HepG2 (cell line): ENCODE measurements around the gene EFCAB8. TPM values are rescaled to one million over a fixed set of nuclear protein-coding genes. Genes with fewer than 3 reads are reported as not detected.

ENCODE experiments used
- ATAC-seq: fragments of 200-7000 bp; cut with Tn5 transposase; 3 replicates; pipeline ENCODE4 v1.9.1; 2020; ENCODE audit warnings: mild to moderate bottlenecking, moderate library complexity
- BruUV-seq: library from RNA; stranded (reverse); fragments of 400-500 nt; replicated peaks from 2 replicates; lab custom pipeline; 2021; lab: Mats Ljungman, UMichigan
- CTCF ChIA-PET: fragments of 300-600 bp; formaldehyde crosslinking; extraction: SDS; loops from one replicate; lab custom pipeline; 2021; ENCODE audit warnings: low total read pairs, inconsistent platforms, low intra/inter-chr PET ratio; lab: Yijun Ruan, JAX
- POLR2A ChIA-PET: fragments of 350-600 bp; sonication (Branson Sonifier 250); formaldehyde crosslinking; loops from one replicate; lab custom pipeline; 2020; ENCODE audit warnings: antibody characterized with exemption, inconsistent platforms; lab: Yijun Ruan, JAX
- DNase-seq: peaks from one replicate; pipeline ENCODE4 v3.0.0-alpha.2; 2015; ENCODE audit warnings: low spot score
- FAIRE-seq: peaks from 3 replicates; lab custom pipeline; 2011; peaks lifted over from hg19 to GRCh38; lab: Jason Lieb, UNC
- H2AFZ ChIP-seq: one replicate; pipeline ENCODE4 v1.6.1; 2011; ENCODE audit warnings: low read length, inconsistent platforms
- H3K27ac ChIP-seq: fragments of 300-600 bp; 3 replicates; pipeline ENCODE4 v1.8.0; 2011; ENCODE audit warnings: mixed run types, mild to moderate bottlenecking, mixed read lengths, low read length, inconsistent platforms; ENCODE audit not compliant: insufficient read depth; ENCODE audit errors: extremely low read length
- H3K27me3 ChIP-seq, 2 experiments: fragments of 200-600 bp in 1 of 2; 2 replicates in 1 of 2; 3 replicates in 1 of 2; pipeline versions ENCODE4 v1.6.0 to v1.8.0; 2011; ENCODE audit warnings: low read length in 2 of 2, mild to moderate bottlenecking in 2 of 2, moderate library complexity in 2 of 2, inconsistent platforms in 1 of 2; ENCODE audit not compliant: insufficient read depth in 2 of 2, control insufficient read depth in 1 of 2
- H3K36me3 ChIP-seq, 2 experiments: fragments of 200-600 bp in 1 of 2; replicated peaks in 1 of 2; 2 replicates in 1 of 2; 3 replicates in 1 of 2; pipeline versions ENCODE4 v1.5.1 to v1.8.0; 2011; ENCODE audit warnings: low read length in 2 of 2, inconsistent platforms in 1 of 2; ENCODE audit not compliant: insufficient read depth in 2 of 2, control insufficient read depth in 1 of 2
- H3K4me1 ChIP-seq: 2 replicates; pipeline ENCODE4 v1.5.1; 2012; ENCODE audit warnings: low read length, inconsistent platforms; ENCODE audit not compliant: insufficient read depth
- H3K4me2 ChIP-seq: 2 replicates; pipeline ENCODE4 v1.6.0; 2011; ENCODE audit warnings: low read depth, low read length, inconsistent platforms
- H3K4me3 ChIP-seq, 3 experiments: fragments of 200-600 bp in 1 of 3; sonication (generic), shearing (Covaris generic) in 1 of 3; replicated peaks in 1 of 3; 2 replicates each; pipeline ENCODE4 v1.5.1; 2011 to 2016; ENCODE audit warnings: low read length in 3 of 3, inconsistent platforms in 2 of 3, low read depth in 2 of 3, mild to moderate bottlenecking in 2 of 3, control low read depth in 1 of 3, mixed read lengths in 1 of 3; ENCODE audit not compliant: insufficient read depth in 1 of 3
- H3K79me2 ChIP-seq: one replicate; pipeline ENCODE4 v1.6.1; 2011; ENCODE audit warnings: low read length, inconsistent platforms; ENCODE audit not compliant: insufficient read depth
- H3K9ac ChIP-seq: 2 replicates; pipeline ENCODE4 v1.6.0; 2011; ENCODE audit warnings: mild to moderate bottlenecking, low read depth, low read length, inconsistent platforms; ENCODE audit not compliant: insufficient read depth
- H3K9me3 ChIP-seq: 2 replicates; pipeline ENCODE4 v1.5.1; 2012; ENCODE audit warnings: mild to moderate bottlenecking, low read length
- H4K20me1 ChIP-seq: 2 replicates; pipeline ENCODE4 v1.6.0; 2011; ENCODE audit warnings: inconsistent platforms, mild to moderate bottlenecking, low read length, moderate library complexity; ENCODE audit not compliant: insufficient read depth
- CEBPB ChIP-seq: IDR thresholded peaks from 2 replicates; pipeline ENCODE4 v1.6.1; 2011; ENCODE audit warnings: low read depth, low read length, improper control_type of control experiment, borderline replicate concordance
- DNMT1 ChIP-seq: sonication (generic); formaldehyde crosslinking; IDR thresholded peaks from 2 replicates; pipeline ENCODE4 v1.5.1; 2020; ENCODE audit warnings: mild to moderate bottlenecking, missing genetic modification reagents
- EP300 ChIP-seq, 3 experiments: sonication (generic) in 1 of 3; formaldehyde crosslinking in 1 of 3; IDR thresholded peaks; 2 replicates each; pipeline versions ENCODE4 v1.5.1 to v1.6.1; 2011 to 2020; ENCODE audit warnings: low read depth in 2 of 3, low read length in 2 of 3, borderline replicate concordance in 1 of 3, improper control_type of control experiment in 1 of 3, mild to moderate bottlenecking in 1 of 3, missing genetic modification reagents in 1 of 3, moderate library complexity in 1 of 3
- HOXD1 ChIP-seq: sonication (generic); formaldehyde crosslinking; IDR thresholded peaks from 2 replicates; pipeline ENCODE4 v1.5.0; 2020; ENCODE audit warnings: missing genetic modification reagents
- MAFK ChIP-seq, 2 experiments: IDR thresholded peaks in 1 of 2; conservative IDR thresholded peaks in 1 of 2; 2 replicates each; pipeline ENCODE4 v1.6.1; 2011; ENCODE audit warnings: improper control_type of control experiment in 2 of 2, low read length in 2 of 2
- MED13 ChIP-seq: sonication (generic); formaldehyde crosslinking; IDR thresholded peaks from 2 replicates; pipeline ENCODE4 v1.5.0; 2020; ENCODE audit warnings: missing genetic modification reagents
- RXRB ChIP-seq: IDR thresholded peaks from 2 replicates; pipeline ENCODE4 v1.6.1; 2016; ENCODE audit warnings: borderline replicate concordance, missing genetic modification reagents, missing compliant biosample characterization
- SOX6 ChIP-seq, 2 experiments: fragments of 450-650 bp in 1 of 2; sonication (generic) in 1 of 2; formaldehyde crosslinking in 1 of 2; IDR thresholded peaks; 2 replicates each; pipeline versions ENCODE4 v1.4.0 to v1.6.1; 2017 to 2020; ENCODE audit warnings: antibody characterized with exemption in 1 of 2, mild to moderate bottlenecking in 1 of 2, missing genetic modification reagents in 1 of 2
- ZNF17 ChIP-seq: sonication (generic); formaldehyde crosslinking; IDR thresholded peaks from 2 replicates; pipeline ENCODE4 v1.5.0; 2020; ENCODE audit warnings: mild to moderate bottlenecking, missing genetic modification reagents
- ZNF20 ChIP-seq: sonication (generic); formaldehyde crosslinking; IDR thresholded peaks from 2 replicates; pipeline ENCODE4 v1.4.0; 2020; ENCODE audit warnings: mild to moderate bottlenecking, moderate library complexity, missing genetic modification reagents
- ZNF431 ChIP-seq: sonication (generic); formaldehyde crosslinking; IDR thresholded peaks from 2 replicates; pipeline ENCODE4 v1.9.0; 2022; ENCODE audit warnings: missing genetic modification reagents, low read depth, mild to moderate bottlenecking, borderline replicate concordance
- ZNF597 ChIP-seq: sonication (generic); formaldehyde crosslinking; IDR thresholded peaks from 2 replicates; pipeline ENCODE4 v1.5.0; 2020; ENCODE audit warnings: missing genetic modification reagents
- ZNF629 ChIP-seq: sonication (generic); formaldehyde crosslinking; conservative IDR thresholded peaks from 2 replicates; pipeline ENCODE4 v1.5.0; 2020; ENCODE audit warnings: missing genetic modification reagents
- ZNF772 ChIP-seq: sonication (generic); formaldehyde crosslinking; IDR thresholded peaks from 2 replicates; pipeline ENCODE4 v1.5.0; 2020; ENCODE audit warnings: mild to moderate bottlenecking, missing genetic modification reagents
- WGBS: methylation state at CpG from one replicate; pipeline ENCODE4 v1.1.6; 2017; ENCODE audit warnings: low lambda C conversion rate; 5-methylcytosine and 5-hydroxymethylcytosine counted together
- in situ Hi-C: cut with HindIII; loops from 2 replicates; pipeline ENCODE4 v1.10.0; 2017; ENCODE audit warnings: low pct_unique_long_range_greater_than_20kb; ENCODE audit not compliant: extremely low pct_ligation_motif_present
- intact Hi-C: fragments of 100-400 bp; cut with micrococcal nuclease; formaldehyde crosslinking; loops from one replicate; pipeline ENCODE4 v1.10.0; 2022; ENCODE audit not compliant: unreplicated experiment
- polyA plus RNA-seq, 8 experiments: library from polyadenylated mRNA; depleted of rRNA in 3 of 8; stranded (reverse) in 7 of 8; unstranded in 1 of 8; fragments of >200 nt; fragmentation: Illumina TruSeq in 4 of 8; extraction: Trizol in 4 of 8; gene quantifications; 2 replicates each; pipeline versions ENCODE4 v1.2.1 to v1.2.3, GENCODE V29; 2011 to 2016; ENCODE audit warnings: low read depth in 4 of 8, missing spikeins in 1 of 8, mixed read lengths in 1 of 8; ENCODE audit not compliant: insufficient read depth in 1 of 8
- total RNA-seq, 5 experiments: library from RNA; depleted of rRNA; stranded (reverse); fragments of >200 nt; fragmentation: Illumina TruSeq; extraction: Trizol; gene quantifications; 2 replicates each; pipeline ENCODE4 v1.2.3, GENCODE V29; 2016; ENCODE audit warnings: low read depth in 1 of 5
- TF ChIP-seq, protein P1 (sequence below): sonication (generic); formaldehyde crosslinking; IDR thresholded peaks from 2 replicates; pipeline ENCODE4 v1.4.0; 2020; ENCODE audit warnings: missing genetic modification reagents, low read depth, mild to moderate bottlenecking, borderline replicate concordance
- TF ChIP-seq, protein P2 (sequence below): sonication (generic); formaldehyde crosslinking; IDR thresholded peaks from 2 replicates; pipeline ENCODE4 v1.4.0; 2020; ENCODE audit warnings: low read depth, mild to moderate bottlenecking, missing genetic modification reagents

Gene EFCAB8
- total and polyA plus RNA-seq, 2 of the 13 experiments (the other 11 are each of a cell fraction or from before 2014, with no cell fraction given) = 0.15 to 0.22 TPM

- H4K20me1 ChIP-seq = no peaks in the 10 kb centered on the region
- WGBS = 15% methylated on average over 2 of the region's 2 CpGs
- no peak overlapping the region for H3K4me2 ChIP-seq
- BruUV-seq = no TSS peak
- ATAC-seq = no peak
- H3K27ac ChIP-seq = no peak overlapping the region
- H3K9ac ChIP-seq = no peak overlapping the region
- no peak overlapping the region for H3K4me3 ChIP-seq
- peaks cover 0 to 3% of the 10 kb centered on the region in 2 experiments; a peak in 1 of 5 replicates for H3K27me3 ChIP-seq
- no peak overlapping the region for H2AFZ ChIP-seq
- ChIA-PET CTCF (no interaction called here), POLR2A (no interaction called here)
- no peak for DNase-seq
- no peaks in the 10 kb centered on the region for H3K9me3 ChIP-seq
- no peaks in the 10 kb centered on the region for H3K79me2 ChIP-seq
- no peak for TF ChIP-seq MAFK (conservative IDR thresholded peaks at IDR 0.05 in 1 of 2, IDR thresholded peaks at IDR 0.05 in 1 of 2; ENCODE audit: low read length in 2 of 2)
- TF ChIP-seq ZNF597 = no peak
- no peak for TF ChIP-seq HOXD1 (CRISPR knock-in tag)
- TF ChIP-seq DNMT1 (CRISPR knock-in tag) = no peak
- no peak for TF ChIP-seq ZNF17 (CRISPR knock-in tag)
- TF ChIP-seq ZNF772 (CRISPR knock-in tag) = no peak
- no peak for TF ChIP-seq MED13 (CRISPR knock-in tag)
- no peak for TF ChIP-seq RXRB (CRISPR knock-in tag)
- TF ChIP-seq, protein P1, sequence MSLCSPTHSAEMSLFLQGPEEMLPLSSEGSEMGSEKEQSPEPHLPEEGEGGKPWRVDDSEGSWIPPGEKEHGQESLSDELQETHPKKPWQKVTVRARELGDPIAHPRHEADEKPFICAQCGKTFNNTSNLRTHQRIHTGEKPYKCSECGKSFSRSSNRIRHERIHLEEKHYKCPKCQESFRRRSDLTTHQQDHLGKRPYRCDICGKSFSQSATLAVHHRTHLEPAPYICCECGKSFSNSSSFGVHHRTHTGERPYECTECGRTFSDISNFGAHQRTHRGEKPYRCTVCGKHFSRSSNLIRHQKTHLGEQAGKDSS (CRISPR knock-in tag) = no peak
- TF ChIP-seq, protein P2, sequence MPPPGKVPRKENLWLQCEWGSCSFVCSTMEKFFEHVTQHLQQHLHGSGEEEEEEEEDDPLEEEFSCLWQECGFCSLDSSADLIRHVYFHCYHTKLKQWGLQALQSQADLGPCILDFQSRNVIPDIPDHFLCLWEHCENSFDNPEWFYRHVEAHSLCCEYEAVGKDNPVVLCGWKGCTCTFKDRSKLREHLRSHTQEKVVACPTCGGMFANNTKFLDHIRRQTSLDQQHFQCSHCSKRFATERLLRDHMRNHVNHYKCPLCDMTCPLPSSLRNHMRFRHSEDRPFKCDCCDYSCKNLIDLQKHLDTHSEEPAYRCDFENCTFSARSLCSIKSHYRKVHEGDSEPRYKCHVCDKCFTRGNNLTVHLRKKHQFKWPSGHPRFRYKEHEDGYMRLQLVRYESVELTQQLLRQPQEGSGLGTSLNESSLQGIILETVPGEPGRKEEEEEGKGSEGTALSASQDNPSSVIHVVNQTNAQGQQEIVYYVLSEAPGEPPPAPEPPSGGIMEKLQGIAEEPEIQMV (CRISPR knock-in tag) = no peak
- TF ChIP-seq EP300 (IDR thresholded peaks at IDR 0.05; ENCODE audit: low read depth in 2 of 2, low read length in 2 of 2) = no peak
- TF ChIP-seq EP300 (CRISPR knock-in tag; IDR thresholded peaks at IDR 0.05; ENCODE audit: borderline replicate concordance) = no peak
- no peak for TF ChIP-seq CEBPB
- TF ChIP-seq ZNF629 = no peak
- no peak for TF ChIP-seq SOX6 (IDR thresholded peaks at IDR 0.05)
- TF ChIP-seq SOX6 (CRISPR knock-in tag; IDR thresholded peaks at IDR 0.05) = no peak
- no peak for TF ChIP-seq ZNF431 (CRISPR knock-in tag)
- TF ChIP-seq ZNF20 (CRISPR knock-in tag) = no peak
- in situ Hi-C loops (no loop called here), intact Hi-C loops (no loop called here)
- H3K4me1 ChIP-seq = peaks cover 10% of the 10 kb centered on the region
- no peaks in the 10 kb centered on the region for H3K36me3 ChIP-seq
- FAIRE-seq = no peak
Measured at GRCh38 chr20:32880635-32881034, 21.9 kb downstream of the EFCAB8 start.
